Measurements from ENCODE around the gene PAFAH2.
A peak's percentile ranks its signal among the peaks of the same experiment; 100 is the strongest.

PAFAH2 gene

GRCh38 chr1:26017606-26018005, 19.7 kb upstream of the PAFAH2 start:
- no peak overlapping the region for H3K4me3 ChIP-seq (ENCODE audit: low read depth, low read length)
- POLR2A ChIA-PET, result interaction anchor here (0.6 kb wide), 1 partner anchor 12 kb away, joined by 3 read pairs; no protein-coding TSS in a partner anchor
- DNase-seq (ENCODE audit: low read depth, low spot score), result peak; percentile 74
- no peak for TF ChIP-seq CTCF (IDR thresholded peaks at IDR 0.05; ENCODE audit: insufficient read depth, low read length, missing control alignments)
- CTCF ChIA-PET, result interaction anchor here (0.9 to 8.6 kb wide), 7 partner anchors 12 to 122 kb away, joined by 3 to 69 read pairs (median 11); partner anchors contain the start of gene PAFAH2

- H3K4me3 ChIP-seq (ENCODE audit: low read depth, low read length), result no peak overlapping the region
- TF ChIP-seq CTCF (IDR thresholded peaks at IDR 0.05; ENCODE audit: insufficient read depth, low read length, missing control alignments), result no peak
- DNase-seq (ENCODE audit: low read depth, low spot score), result no peak
- CTCF ChIA-PET, result interaction anchor here (0.7 to 8.6 kb wide), 7 partner anchors 13 to 122 kb away, joined by 3 to 69 read pairs (median 11); partner anchors contain the start of gene PAFAH2
- POLR2A ChIA-PET, result interaction anchor here (0.5 kb wide), 1 partner anchor 122 kb away, joined by 5 read pairs; no protein-coding TSS in a partner anchor
Measured at GRCh38 chr1:26016953-26017545, 19.2 kb upstream of the PAFAH2 start.

- no peak for TF ChIP-seq CTCF (IDR thresholded peaks at IDR 0.05; ENCODE audit: insufficient read depth, low read length, missing control alignments)
- ChIA-PET CTCF (interaction anchor here (0.7 to 2.9 kb wide), 5 partner anchors 13 to 121 kb away, joined by 3 to 22 read pairs (median 8); partner anchors contain the start of gene PAFAH2), POLR2A (no interaction called here)
- no peak overlapping the region for H3K4me3 ChIP-seq (ENCODE audit: low read depth, low read length)
- DNase-seq (ENCODE audit: low read depth, low spot score), result no peak
Measured at GRCh38 chr1:26016258-26016952, 18.5 kb upstream of the PAFAH2 start.

- no peak for DNase-seq (ENCODE audit: low read depth, low spot score)
- TF ChIP-seq CTCF (IDR thresholded peaks at IDR 0.05; ENCODE audit: insufficient read depth, low read length, missing control alignments), result no peak
- H3K4me3 ChIP-seq (ENCODE audit: low read depth, low read length), result no peak overlapping the region
- POLR2A ChIA-PET, result no interaction called here
- CTCF ChIA-PET, result interaction anchor here (1.7 to 2.9 kb wide), 2 partner anchors 12 to 120 kb away, joined by 6 to 22 read pairs; no protein-coding TSS in a partner anchor
Measured at GRCh38 chr1:26015358-26015757, 17.5 kb upstream of the PAFAH2 start.

GRCh38 chr1:26014179-26014578, 16.3 kb upstream of the PAFAH2 start:
- ChIA-PET CTCF (interaction anchor here (1.7 kb wide), 1 partner anchor 119 kb away, joined by 6 read pairs; no protein-coding TSS in a partner anchor), POLR2A (no interaction called here)
- DNase-seq (ENCODE audit: low read depth, low spot score), result no peak
- H3K4me3 ChIP-seq (ENCODE audit: low read depth, low read length), result no peak overlapping the region
- TF ChIP-seq CTCF (IDR thresholded peaks at IDR 0.05; ENCODE audit: insufficient read depth, low read length, missing control alignments), result no peak

- DNase-seq (ENCODE audit: low read depth, low spot score), result no peak
- H3K4me3 ChIP-seq (ENCODE audit: low read depth, low read length), result no peak overlapping the region
- CTCF ChIA-PET, result interaction anchor here (1.2 kb wide), 2 partner anchors 13 to 15 kb away, joined by 4 to 6 read pairs; partner anchors contain the start of gene PAFAH2
- no peak for TF ChIP-seq CTCF (IDR thresholded peaks at IDR 0.05; ENCODE audit: insufficient read depth, low read length, missing control alignments)
- POLR2A ChIA-PET, result no interaction called here
Measured at GRCh38 chr1:26012864-26013263, 15.0 kb upstream of the PAFAH2 start.
